GM21619 (cell line): ENCODE measurements around the gene SCO2.

ENCODE experiments used
- ATAC-seq: cut with Tn5 transposase; IDR thresholded peaks from one replicate; pipeline ENCODE4 v1.9.1; 2021; ENCODE audit not compliant: unreplicated experiment

Gene SCO2

GRCh38 chr22:50532824-50533796, 7.7 kb upstream of the SCO2 start:
- no peak for ATAC-seq

- ATAC-seq = no peak
Measured at GRCh38 chr22:50531962-50532674, 6.7 kb upstream of the SCO2 start.

- no peak for ATAC-seq
Measured at GRCh38 chr22:50531546-50531961, 6.2 kb upstream of the SCO2 start.

- ATAC-seq = no peak
Measured at GRCh38 chr22:50530877-50531545, 5.6 kb upstream of the SCO2 start.

GRCh38 chr22:50530580-50530876, 5.1 kb upstream of the SCO2 start:
- ATAC-seq = no peak

GRCh38 chr22:50529897-50530579, 4.6 kb upstream of the SCO2 start, which contains the start of gene TYMP:
TYMP (minus strand) TSS chr22:50530012; CDS start chr22:50529709, 303 bp downstream.
- ATAC-seq = no peak

- ATAC-seq = no peak
Measured at GRCh38 chr22:50529416-50529896, 4.1 kb upstream of the SCO2 start.

GRCh38 chr22:50528682-50529415, 3.5 kb upstream of the SCO2 start:
- no peak for ATAC-seq

GRCh38 chr22:50527921-50528681, 2.7 kb upstream of the SCO2 start:
- ATAC-seq = no peak

- peak; percentile 1 for ATAC-seq
Measured at GRCh38 chr22:50526834-50527801, 1.7 kb upstream of the SCO2 start.

GRCh38 chr22:50526108-50526833, 873 bp upstream of the SCO2 start:
- ATAC-seq = peak; percentile 23

GRCh38 chr22:50525858-50526107, 385 bp upstream of the SCO2 start:
- no peak for ATAC-seq

- no peak for ATAC-seq
Measured at GRCh38 chr22:50524676-50525103, 708 bp downstream of the SCO2 start.

- no peak for ATAC-seq
Measured at GRCh38 chr22:50523806-50524675, 1.4 kb downstream of the SCO2 start.

GRCh38 chr22:50523458-50523805, 2.0 kb downstream of the SCO2 start:
- ATAC-seq = no peak

- ATAC-seq = no peak
Measured at GRCh38 chr22:50522806-50523438, 2.5 kb downstream of the SCO2 start.
